OCI-LY1 (cell line): ENCODE data around the gene PAPPA.

ENCODE experiments used
- CTCF ChIP-seq: fragments of 200-600 bp; sonication (generic), shearing (Covaris generic); IDR thresholded peaks from 2 replicates; pipeline ENCODE4 v1.5.1; 2017; ENCODE audit warnings: mild to moderate bottlenecking, antibody characterized with exemption, low read length, moderate library complexity, mixed read lengths
- EZH2 ChIP-seq: fragments of 200-600 bp; sonication (generic), shearing (Covaris generic); IDR thresholded peaks from 2 replicates; pipeline ENCODE4 v1.8.0; 2017; ENCODE audit warnings: borderline replicate concordance, mixed run types, mild to moderate bottlenecking, antibody characterized with exemption, low read length, moderate library complexity, mixed read lengths

GRCh38 chr9:116316246-116316645 is 162.7 kb downstream of the PAPPA start:
- no peak for TF ChIP-seq CTCF
- no peak for TF ChIP-seq EZH2
